H9 (cell line): ENCODE results near the gene THSD7B. TPM values are rescaled to one million over a fixed set of nuclear protein-coding genes. Genes with fewer than 3 reads are reported as not detected.

Experiments
- DNase-seq: peaks from one replicate; pipeline ENCODE4 v3.0.0-alpha.2; 2017
- H2AFZ ChIP-seq: one replicate; pipeline ENCODE4 v1.6.1; 2013; ENCODE audit warnings: mild to moderate bottlenecking, low read length, control low read depth, moderate library complexity
- H2AK5ac ChIP-seq: 2 replicates; pipeline ENCODE4 v1.6.1; 2013; ENCODE audit warnings: low read length, control low read depth, mixed read lengths; ENCODE audit not compliant: insufficient read length
- H2BK120ac ChIP-seq: one replicate; pipeline ENCODE4 v1.6.1; 2013; ENCODE audit warnings: low read depth, mild to moderate bottlenecking, low read length, control low read depth, inconsistent platforms; ENCODE audit not compliant: poor library complexity, severe bottlenecking
- H2BK12ac ChIP-seq: 2 replicates; pipeline ENCODE4 v1.6.1; 2013; ENCODE audit warnings: low read length, control low read depth, mixed read lengths, low read depth; ENCODE audit not compliant: insufficient read length
- H2BK15ac ChIP-seq: 2 replicates; pipeline ENCODE4 v1.6.1; 2013; ENCODE audit warnings: low read depth, low read length, control low read depth
- H2BK20ac ChIP-seq: one replicate; pipeline ENCODE4 v1.6.1; 2013; ENCODE audit warnings: low read depth, mild to moderate bottlenecking, low read length, control low read depth, inconsistent platforms; ENCODE audit not compliant: poor library complexity, severe bottlenecking
- H2BK5ac ChIP-seq: 2 replicates; pipeline ENCODE4 v1.6.1; 2013; ENCODE audit warnings: low read length, control low read depth, mixed read lengths; ENCODE audit not compliant: insufficient read length
- H3K14ac ChIP-seq: 2 replicates; pipeline ENCODE4 v1.6.1; 2013; ENCODE audit warnings: low read length, control low read depth; ENCODE audit not compliant: insufficient read depth
- H3K18ac ChIP-seq: 2 replicates; pipeline ENCODE4 v1.6.1; 2013; ENCODE audit warnings: low read depth, mild to moderate bottlenecking, mixed read lengths, low read length, control low read depth; ENCODE audit not compliant: insufficient read length
- H3K23ac ChIP-seq: 2 replicates; pipeline ENCODE4 v1.6.1; 2013; ENCODE audit warnings: low read length, control low read depth, mixed read lengths, low read depth; ENCODE audit not compliant: insufficient read length
- H3K23me2 ChIP-seq: 2 replicates; pipeline ENCODE4 v1.6.1; 2013; ENCODE audit warnings: low read depth, mild to moderate bottlenecking, mixed read lengths, low read length, control low read depth; ENCODE audit not compliant: insufficient read length, poor library complexity, severe bottlenecking
- H3K27ac ChIP-seq: 2 replicates; pipeline ENCODE4 v1.5.1; 2013; ENCODE audit warnings: low read length, control low read depth, mixed read lengths, low read depth; ENCODE audit not compliant: insufficient read length
- H3K27me3 ChIP-seq: 2 replicates; pipeline ENCODE4 v1.6.1; 2013; ENCODE audit warnings: low read length, control low read depth, inconsistent platforms; ENCODE audit not compliant: insufficient read depth
- H3K4ac ChIP-seq: 2 replicates; pipeline ENCODE4 v1.6.1; 2013; ENCODE audit warnings: low read depth, mild to moderate bottlenecking, control low read depth, inconsistent platforms, low read length, moderate library complexity
- H3K4me1 ChIP-seq: 2 replicates; pipeline ENCODE4 v1.6.1; 2013; ENCODE audit warnings: low read length, control low read depth, inconsistent platforms; ENCODE audit not compliant: insufficient read depth
- H3K4me2 ChIP-seq: 2 replicates; pipeline ENCODE4 v1.6.1; 2013; ENCODE audit warnings: low read length, control low read depth, mixed read lengths; ENCODE audit not compliant: insufficient read length, insufficient read depth
- H3K56ac ChIP-seq: 2 replicates; pipeline ENCODE4 v1.6.1; 2013; ENCODE audit warnings: low read depth, mild to moderate bottlenecking, mixed read lengths, low read length, control low read depth; ENCODE audit not compliant: insufficient read length
- H3K79me1 ChIP-seq: 2 replicates; pipeline ENCODE4 v1.6.1; 2013; ENCODE audit warnings: low read depth, mild to moderate bottlenecking, moderate library complexity, low read length, control low read depth, inconsistent platforms; ENCODE audit not compliant: insufficient read depth, poor library complexity, severe bottlenecking
- H3K79me2 ChIP-seq: 2 replicates; pipeline ENCODE4 v1.6.1; 2013; ENCODE audit warnings: low read length, control low read depth, inconsistent platforms; ENCODE audit not compliant: insufficient read depth
- H3K9ac ChIP-seq: 2 replicates; pipeline ENCODE4 v1.6.1; 2013; ENCODE audit warnings: low read length, control low read depth, mixed read lengths; ENCODE audit not compliant: insufficient read length; ENCODE audit errors: extremely low read depth
- H3K9me3 ChIP-seq: one replicate; pipeline ENCODE4 v1.6.1; 2013; ENCODE audit warnings: low read depth, low read length, inconsistent platforms; ENCODE audit not compliant: control insufficient read depth
- H3T11ph ChIP-seq: one replicate; pipeline ENCODE4 v1.6.1; 2013; ENCODE audit warnings: mild to moderate bottlenecking, low read length, control low read depth, inconsistent platforms
- H4K20me1 ChIP-seq: one replicate; pipeline ENCODE4 v1.6.1; 2013; ENCODE audit not compliant: control insufficient read depth, insufficient read length, insufficient read depth
- H4K5ac ChIP-seq: 2 replicates; pipeline ENCODE4 v1.6.1; 2013; ENCODE audit warnings: low read depth, mild to moderate bottlenecking, mixed read lengths, low read length, control low read depth; ENCODE audit not compliant: insufficient read length
- H4K8ac ChIP-seq: replicated peaks from 2 replicates; pipeline ENCODE4 v1.6.1; 2013; ENCODE audit warnings: low read length, control low read depth, mixed read lengths, low read depth; ENCODE audit not compliant: insufficient read length
- H4K91ac ChIP-seq: 2 replicates; pipeline ENCODE4 v1.6.1; 2013; ENCODE audit warnings: low read depth, mild to moderate bottlenecking, moderate library complexity, mixed read lengths, low read length, control low read depth; ENCODE audit not compliant: insufficient read length
- H3K27ac Mint-ChIP-seq, 3 experiments: 2 replicates in 2 of 3; 3 replicates in 1 of 3; pipeline ENCODE4 v1.8.0; 2020 to 2021; ENCODE audit warnings: mixed read lengths in 3 of 3, mild to moderate bottlenecking in 1 of 3, moderate library complexity in 1 of 3
- H3K27me3 Mint-ChIP-seq: 2 replicates; pipeline ENCODE4 v1.8.0; 2021; ENCODE audit warnings: low read depth, mild to moderate bottlenecking, moderate library complexity, mixed read lengths
- H3K36me3 Mint-ChIP-seq, 3 experiments: 2 replicates in 2 of 3; 3 replicates in 1 of 3; pipeline ENCODE4 v1.8.0; 2020 to 2021; ENCODE audit warnings: low read depth in 3 of 3, mixed read lengths in 3 of 3; ENCODE audit not compliant: insufficient read depth in 1 of 3
- H3K4me1 Mint-ChIP-seq, 2 experiments: 2 replicates each; pipeline ENCODE4 v1.8.0; 2020; ENCODE audit warnings: mixed read lengths in 2 of 2
- H3K4me3 Mint-ChIP-seq, 2 experiments: 2 replicates in 1 of 2; 3 replicates in 1 of 2; pipeline ENCODE4 v1.8.0; 2020 to 2021; ENCODE audit warnings: mild to moderate bottlenecking in 2 of 2, mixed read lengths in 2 of 2, moderate library complexity in 1 of 2
- H3K9me3 Mint-ChIP-seq, 2 experiments: 2 replicates in 1 of 2; 3 replicates in 1 of 2; pipeline ENCODE4 v1.8.0; 2020; ENCODE audit warnings: mild to moderate bottlenecking in 2 of 2, mixed read lengths in 2 of 2, moderate library complexity in 1 of 2
- WGBS: extraction: QIAGEN DNeasy Blood & Tissue Kit; methylation state at CpG from one replicate; pipeline ENCODE4 v1.1.7; 2013; ENCODE audit warnings: missing lambda C conversion rate, low lambda C conversion rate, mixed read lengths; ENCODE audit not compliant: insufficient read length; ENCODE audit errors: extremely low coverage; 5-methylcytosine and 5-hydroxymethylcytosine counted together
- total RNA-seq: library from RNA; stranded (reverse); gene quantifications from 2 replicates; pipeline ENCODE4 v1.2.1, GENCODE V29; 2021
- TF ChIP-seq, protein P1 (sequence below): fragments of 200-600 bp; sonication (generic); conservative IDR thresholded peaks from 3 replicates; pipeline ENCODE4 v1.8.0; 2021; ENCODE audit warnings: antibody characterized with exemption, mild to moderate bottlenecking

The THSD7B gene
- total RNA-seq, 1 experiment from 2014 or later = 0.85 TPM

DNA sequence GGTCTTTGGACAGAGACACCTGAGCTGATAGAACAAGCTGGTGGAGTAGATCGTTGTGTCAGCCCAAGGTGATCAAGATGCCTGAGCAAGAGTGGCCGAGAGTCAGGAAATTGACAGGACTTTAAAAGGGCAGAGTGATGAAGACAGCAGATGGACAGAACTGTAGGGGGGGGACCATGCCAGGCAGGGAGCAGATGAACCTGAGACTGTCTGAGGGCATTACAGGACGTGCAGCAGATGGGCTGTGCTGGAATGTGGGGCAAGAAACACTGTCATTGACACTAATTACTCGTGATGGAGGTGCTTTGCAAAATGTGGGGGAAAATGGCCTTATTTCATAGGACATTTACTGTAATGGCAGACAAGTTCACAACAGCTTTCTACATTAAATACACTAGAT is 225.0 kb downstream of the THSD7B start:
- Histone ChIP-seq H3K9me3 (no peaks in the 10 kb centered on the region), H3K23me2 (no peaks in the 10 kb centered on the region), H3K18ac (no peak overlapping the region), H4K8ac (no peak overlapping the region), H2BK20ac (no peak overlapping the region), H3K4ac (no peak overlapping the region), H3K4me1 (no peaks in the 10 kb centered on the region), H2BK15ac (no peak overlapping the region), H3K56ac (no peak overlapping the region), H4K91ac (no peak overlapping the region), H3K27me3 (no peaks in the 10 kb centered on the region), H3K79me1 (no peaks in the 10 kb centered on the region), H2BK12ac (no peak overlapping the region), H3K79me2 (no peaks in the 10 kb centered on the region), H3K14ac (no peak overlapping the region), H2AFZ (no peak overlapping the region), H4K5ac (no peak overlapping the region), H2BK120ac (no peak overlapping the region), H3K9ac (no peak overlapping the region), H3K27ac (no peak overlapping the region), H3K23ac (no peak overlapping the region), H2BK5ac (no peak overlapping the region), H3T11ph (no peak overlapping the region), H4K20me1 (no peaks in the 10 kb centered on the region), H2AK5ac (no peak overlapping the region), H3K4me2 (no peak overlapping the region)
- H3K27ac Mint-ChIP-seq = no peak overlapping the region
- H3K36me3 Mint-ChIP-seq = no peaks in the 10 kb centered on the region
- no peaks in the 10 kb centered on the region for H3K4me1 Mint-ChIP-seq
- no CpG with 5 or more reads among the region's 4 CpGs for WGBS
- DNase-seq = no peak
- TF ChIP-seq, protein P1, sequence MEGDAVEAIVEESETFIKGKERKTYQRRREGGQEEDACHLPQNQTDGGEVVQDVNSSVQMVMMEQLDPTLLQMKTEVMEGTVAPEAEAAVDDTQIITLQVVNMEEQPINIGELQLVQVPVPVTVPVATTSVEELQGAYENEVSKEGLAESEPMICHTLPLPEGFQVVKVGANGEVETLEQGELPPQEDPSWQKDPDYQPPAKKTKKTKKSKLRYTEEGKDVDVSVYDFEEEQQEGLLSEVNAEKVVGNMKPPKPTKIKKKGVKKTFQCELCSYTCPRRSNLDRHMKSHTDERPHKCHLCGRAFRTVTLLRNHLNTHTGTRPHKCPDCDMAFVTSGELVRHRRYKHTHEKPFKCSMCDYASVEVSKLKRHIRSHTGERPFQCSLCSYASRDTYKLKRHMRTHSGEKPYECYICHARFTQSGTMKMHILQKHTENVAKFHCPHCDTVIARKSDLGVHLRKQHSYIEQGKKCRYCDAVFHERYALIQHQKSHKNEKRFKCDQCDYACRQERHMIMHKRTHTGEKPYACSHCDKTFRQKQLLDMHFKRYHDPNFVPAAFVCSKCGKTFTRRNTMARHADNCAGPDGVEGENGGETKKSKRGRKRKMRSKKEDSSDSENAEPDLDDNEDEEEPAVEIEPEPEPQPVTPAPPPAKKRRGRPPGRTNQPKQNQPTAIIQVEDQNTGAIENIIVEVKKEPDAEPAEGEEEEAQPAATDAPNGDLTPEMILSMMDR = no peak
- H3K9me3 Mint-ChIP-seq = peaks cover 0 to 4% of the 10 kb centered on the region in 2 experiments; a peak in 1 of 5 replicates
- H3K27me3 Mint-ChIP-seq = no peaks in the 10 kb centered on the region; the same call in none of the 2 replicates
- no peak overlapping the region for H3K4me3 Mint-ChIP-seq
